Right lobe of liver (tissue), 4 donors: ENCODE measurements around the gene ZSCAN10.

Experiments used
- POLR2A ChIP-seq: fragments of 450-650 bp; IDR thresholded peaks from one replicate; pipeline ENCODE4 v1.6.1; 2017; ENCODE audit warnings: antibody characterized with exemption, mild to moderate bottlenecking
- TF ChIP-seq, protein P1 (sequence below), 4 donors: fragments of 200-600 bp in 3 of 4; fragments of 450-650 bp in 1 of 4; IDR thresholded peaks; one replicate each; pipeline versions ENCODE4 v1.5.1 to v1.8.0; 2016 to 2022; ENCODE audit warnings: antibody characterized with exemption in 4 of 4, mild to moderate bottlenecking in 2 of 4
- donor health status: DM: no; HTN: no; CAD: no.
- donor health status: DM: no; HTN: no; CAD: no.
- donor health status: DM: no; HTN: yes; CAD: no.

DNA sequence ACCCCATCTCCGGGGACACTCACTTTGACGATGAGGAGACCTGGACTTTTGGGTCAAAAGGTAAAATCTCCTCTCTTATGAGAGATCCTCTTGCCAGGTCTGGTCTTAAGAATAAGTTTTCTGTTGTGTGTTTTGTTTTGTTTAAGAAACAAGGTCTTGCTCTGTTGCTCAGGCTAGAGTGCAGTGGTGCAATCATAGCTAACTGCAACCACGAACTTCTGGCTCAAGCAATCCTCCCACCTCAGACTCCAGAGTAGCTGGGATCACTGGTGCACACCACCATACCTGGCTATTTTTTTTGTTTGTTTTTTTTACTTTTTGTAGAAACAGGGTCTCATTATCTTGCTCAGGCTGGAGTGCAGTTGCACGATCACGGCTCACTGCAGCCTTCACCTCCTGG, 48.6 kb downstream of the ZSCAN10 start:
- TF ChIP-seq, protein P1, sequence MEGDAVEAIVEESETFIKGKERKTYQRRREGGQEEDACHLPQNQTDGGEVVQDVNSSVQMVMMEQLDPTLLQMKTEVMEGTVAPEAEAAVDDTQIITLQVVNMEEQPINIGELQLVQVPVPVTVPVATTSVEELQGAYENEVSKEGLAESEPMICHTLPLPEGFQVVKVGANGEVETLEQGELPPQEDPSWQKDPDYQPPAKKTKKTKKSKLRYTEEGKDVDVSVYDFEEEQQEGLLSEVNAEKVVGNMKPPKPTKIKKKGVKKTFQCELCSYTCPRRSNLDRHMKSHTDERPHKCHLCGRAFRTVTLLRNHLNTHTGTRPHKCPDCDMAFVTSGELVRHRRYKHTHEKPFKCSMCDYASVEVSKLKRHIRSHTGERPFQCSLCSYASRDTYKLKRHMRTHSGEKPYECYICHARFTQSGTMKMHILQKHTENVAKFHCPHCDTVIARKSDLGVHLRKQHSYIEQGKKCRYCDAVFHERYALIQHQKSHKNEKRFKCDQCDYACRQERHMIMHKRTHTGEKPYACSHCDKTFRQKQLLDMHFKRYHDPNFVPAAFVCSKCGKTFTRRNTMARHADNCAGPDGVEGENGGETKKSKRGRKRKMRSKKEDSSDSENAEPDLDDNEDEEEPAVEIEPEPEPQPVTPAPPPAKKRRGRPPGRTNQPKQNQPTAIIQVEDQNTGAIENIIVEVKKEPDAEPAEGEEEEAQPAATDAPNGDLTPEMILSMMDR (IDR thresholded peaks at IDR 0.05): no peak
- no peak for TF ChIP-seq POLR2A
